ENCODE data around the gene BTG2.

The BTG2 gene

DNA sequence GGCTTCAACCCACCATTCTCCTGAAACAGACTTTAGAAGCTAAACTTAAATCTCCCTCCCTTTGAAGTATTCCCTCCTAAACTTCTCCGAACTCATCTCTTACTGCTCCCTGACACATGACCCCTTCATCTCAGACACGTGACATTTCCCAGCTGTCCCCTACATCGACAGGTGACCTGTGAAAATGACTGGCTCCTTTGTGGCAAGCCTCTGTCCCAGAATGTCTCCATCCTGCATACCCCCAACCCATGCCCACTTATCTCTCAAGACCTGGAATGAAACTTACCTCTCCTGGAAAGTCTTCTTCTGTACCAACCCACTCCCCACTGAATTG, 41.4 kb downstream of the BTG2 start:
- Histone ChIP-seq H3K4me3 (ENCODE audit: low read depth, low read length, poor library complexity, severe bottlenecking) (no peak overlapping the region), H3K27me3 (ENCODE audit: insufficient read depth, low read length) (no peaks in the 10 kb centered on the region), H3K9me3 (ENCODE audit: low read length) (no peaks in the 10 kb centered on the region), H3K9ac (ENCODE audit: low read length) (no peak overlapping the region), H3K4me2 (ENCODE audit: low read length) (no peak overlapping the region; the same call in 1 of the 2 replicates), H4K20me1 (ENCODE audit: insufficient read depth, low read length) (no peaks in the 10 kb centered on the region), H3K79me2 (ENCODE audit: insufficient read depth, low read length) (no peaks in the 10 kb centered on the region), H3K9me2 (ENCODE audit: low read depth, low read length) (no peaks in the 10 kb centered on the region), H3F3A (ENCODE audit: insufficient read depth, low read length) (no peaks in the 10 kb centered on the region), H3K4me1 (ENCODE audit: insufficient read depth, low read length, severe bottlenecking) (peaks cover 54% of the 10 kb centered on the region), H2AFZ (ENCODE audit: low read length) (no peak overlapping the region), H3K36me3 (ENCODE audit: insufficient read depth, low read length) (no peaks in the 10 kb centered on the region), H3K27ac (ENCODE audit: low read depth, low read length, poor library complexity, severe bottlenecking) (peak overlapping the region; percentile 1)
- no peak for TF ChIP-seq EZH2 (IDR thresholded peaks at IDR 0.05; ENCODE audit: borderline replicate concordance, low read length)
- TF ChIP-seq, protein P1, sequence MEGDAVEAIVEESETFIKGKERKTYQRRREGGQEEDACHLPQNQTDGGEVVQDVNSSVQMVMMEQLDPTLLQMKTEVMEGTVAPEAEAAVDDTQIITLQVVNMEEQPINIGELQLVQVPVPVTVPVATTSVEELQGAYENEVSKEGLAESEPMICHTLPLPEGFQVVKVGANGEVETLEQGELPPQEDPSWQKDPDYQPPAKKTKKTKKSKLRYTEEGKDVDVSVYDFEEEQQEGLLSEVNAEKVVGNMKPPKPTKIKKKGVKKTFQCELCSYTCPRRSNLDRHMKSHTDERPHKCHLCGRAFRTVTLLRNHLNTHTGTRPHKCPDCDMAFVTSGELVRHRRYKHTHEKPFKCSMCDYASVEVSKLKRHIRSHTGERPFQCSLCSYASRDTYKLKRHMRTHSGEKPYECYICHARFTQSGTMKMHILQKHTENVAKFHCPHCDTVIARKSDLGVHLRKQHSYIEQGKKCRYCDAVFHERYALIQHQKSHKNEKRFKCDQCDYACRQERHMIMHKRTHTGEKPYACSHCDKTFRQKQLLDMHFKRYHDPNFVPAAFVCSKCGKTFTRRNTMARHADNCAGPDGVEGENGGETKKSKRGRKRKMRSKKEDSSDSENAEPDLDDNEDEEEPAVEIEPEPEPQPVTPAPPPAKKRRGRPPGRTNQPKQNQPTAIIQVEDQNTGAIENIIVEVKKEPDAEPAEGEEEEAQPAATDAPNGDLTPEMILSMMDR (IDR thresholded peaks at IDR 0.05; ENCODE audit: low read length) = no peak

DNA sequence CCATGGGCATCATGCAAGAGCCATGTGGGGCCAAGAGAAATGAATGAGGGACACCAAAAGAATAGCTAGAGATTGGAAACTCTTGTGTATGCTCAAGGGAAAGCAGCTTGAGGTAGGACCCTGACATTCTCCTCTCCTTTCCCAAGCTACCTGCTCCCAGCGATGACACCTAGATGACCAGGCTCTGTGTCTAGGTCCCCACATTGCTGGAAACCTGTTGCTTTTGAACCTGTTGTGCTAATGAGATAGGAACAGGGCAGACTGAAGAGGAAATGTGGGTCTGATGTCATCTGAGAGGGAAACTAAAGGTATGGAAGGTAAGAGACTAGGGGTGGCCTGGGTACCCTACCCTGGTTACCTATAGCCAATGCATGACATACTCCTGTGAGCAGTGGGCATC, 43.8 kb downstream of the BTG2 start:
- Histone ChIP-seq H3K36me3 (ENCODE audit: insufficient read depth, low read length) (no peaks in the 10 kb centered on the region), H3F3A (ENCODE audit: insufficient read depth, low read length) (no peaks in the 10 kb centered on the region), H2AFZ (ENCODE audit: low read length) (no peak overlapping the region), H3K9ac (ENCODE audit: low read length) (no peak overlapping the region), H3K4me1 (ENCODE audit: insufficient read depth, low read length, severe bottlenecking) (peaks cover 40% of the 10 kb centered on the region), H3K79me2 (ENCODE audit: insufficient read depth, low read length) (no peaks in the 10 kb centered on the region), H3K27ac (ENCODE audit: low read depth, low read length, poor library complexity, severe bottlenecking) (no peak overlapping the region), H3K9me3 (ENCODE audit: low read length) (no peaks in the 10 kb centered on the region), H3K4me3 (ENCODE audit: low read depth, low read length, poor library complexity, severe bottlenecking) (no peak overlapping the region), H3K4me2 (ENCODE audit: low read length) (no peak overlapping the region), H3K27me3 (ENCODE audit: insufficient read depth, low read length) (no peaks in the 10 kb centered on the region), H4K20me1 (ENCODE audit: insufficient read depth, low read length) (no peaks in the 10 kb centered on the region), H3K9me2 (ENCODE audit: low read depth, low read length) (no peaks in the 10 kb centered on the region)
- TF ChIP-seq, protein P1 (IDR thresholded peaks at IDR 0.05; ENCODE audit: low read length) = no peak
- TF ChIP-seq EZH2 (IDR thresholded peaks at IDR 0.05; ENCODE audit: borderline replicate concordance, low read length) = no peak

DNA sequence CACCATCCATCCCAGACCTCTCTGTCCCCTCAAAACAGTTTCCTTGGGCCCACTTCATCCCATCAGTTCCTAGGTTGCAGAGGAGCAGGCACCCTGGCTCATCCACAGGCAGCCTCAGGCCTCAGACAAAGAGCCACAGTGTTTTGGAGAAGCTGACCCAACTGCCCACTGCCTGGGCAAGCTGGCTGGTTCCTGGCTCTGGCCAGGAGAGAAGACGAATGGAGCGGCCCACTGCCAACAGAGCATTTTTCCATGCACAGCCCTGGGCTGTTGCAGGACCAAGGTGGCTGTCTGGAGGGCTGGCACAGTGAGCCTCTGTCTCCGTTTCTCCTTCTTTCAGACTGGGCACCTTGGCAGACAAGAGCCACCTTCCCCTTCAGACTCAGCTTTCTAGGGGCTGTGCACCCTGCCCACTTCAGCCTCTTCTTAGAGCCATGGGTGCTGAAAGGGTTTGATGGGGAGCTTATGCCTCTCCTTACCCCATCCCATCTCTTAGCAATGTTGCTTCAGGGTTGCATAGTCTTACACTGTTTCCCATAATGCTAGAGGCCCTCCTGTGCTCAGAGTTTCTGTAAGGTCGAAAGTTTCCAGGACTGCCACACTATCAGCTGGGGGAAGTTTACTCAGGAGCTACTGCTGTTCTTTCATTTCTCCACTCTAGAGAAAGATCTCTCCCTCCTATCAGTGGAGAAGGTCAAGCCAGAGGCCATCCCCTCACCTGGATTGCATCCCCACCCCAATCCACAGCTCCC, 44.6 kb downstream of the BTG2 start:
- H3K36me3 ChIP-seq (ENCODE audit: insufficient read depth, low read length) = no peaks in the 10 kb centered on the region
- no peaks in the 10 kb centered on the region for H3K9me2 ChIP-seq (ENCODE audit: low read depth, low read length)
- no peaks in the 10 kb centered on the region for H4K20me1 ChIP-seq (ENCODE audit: insufficient read depth, low read length)
- H3K27ac ChIP-seq (ENCODE audit: low read depth, low read length, poor library complexity, severe bottlenecking) = no peak overlapping the region
- no peaks in the 10 kb centered on the region for H3F3A ChIP-seq (ENCODE audit: insufficient read depth, low read length)
- TF ChIP-seq, protein P1 (IDR thresholded peaks at IDR 0.05; ENCODE audit: low read length) = no peak
- TF ChIP-seq EZH2 (IDR thresholded peaks at IDR 0.05; ENCODE audit: borderline replicate concordance, low read length) = no peak
- peaks cover 39% of the 10 kb centered on the region for H3K4me1 ChIP-seq (ENCODE audit: insufficient read depth, low read length, severe bottlenecking)
- H3K9ac ChIP-seq (ENCODE audit: low read length) = no peak overlapping the region; the same call in 1 of the 2 replicates
- H3K4me3 ChIP-seq (ENCODE audit: low read depth, low read length, poor library complexity, severe bottlenecking) = no peak overlapping the region
- H3K27me3 ChIP-seq (ENCODE audit: insufficient read depth, low read length) = no peaks in the 10 kb centered on the region
- no peak overlapping the region for H2AFZ ChIP-seq (ENCODE audit: low read length)
- H3K9me3 ChIP-seq (ENCODE audit: low read length) = no peaks in the 10 kb centered on the region
- peak overlapping the region; percentile 54; the same call in 1 of the 2 replicates for H3K4me2 ChIP-seq (ENCODE audit: low read length)
- no peaks in the 10 kb centered on the region for H3K79me2 ChIP-seq (ENCODE audit: insufficient read depth, low read length)
